Left ventricle myocardium inferior (tissue), 1 donor: ENCODE results near the gene PRKD2. TPM values are rescaled to one million over a fixed set of nuclear protein-coding genes. Genes with fewer than 3 reads are reported as not detected.

Source experiments
- DNase-seq: peaks from one replicate; pipeline ENCODE4 v3.0.0-alpha.2; 2020
- H3K27ac ChIP-seq: fragments of 200-600 bp; replicated peaks from 2 replicates; pipeline ENCODE4 v1.8.0; 2021
- H3K27me3 ChIP-seq: fragments of 200-600 bp; 2 replicates; pipeline ENCODE4 v1.8.0; 2021; ENCODE audit warnings: low read depth
- H3K36me3 ChIP-seq: fragments of 200-600 bp; 2 replicates; pipeline ENCODE4 v1.8.0; 2021
- H3K4me1 ChIP-seq: fragments of 200-600 bp; 2 replicates; pipeline ENCODE4 v1.8.0; 2021
- H3K4me3 ChIP-seq: fragments of 200-600 bp; 2 replicates; pipeline ENCODE4 v1.8.0; 2021; ENCODE audit warnings: mild to moderate bottlenecking, moderate library complexity
- H3K9me3 ChIP-seq: fragments of 200-600 bp; replicated peaks from 2 replicates; pipeline ENCODE4 v1.8.0; 2021
- intact Hi-C: fragments of 100-400 bp; cut with micrococcal nuclease; formaldehyde crosslinking; loops from one replicate; pipeline ENCODE4 v1.11.0; 2022
- total RNA-seq: library from RNA; stranded (reverse); fragmentation: NEBNext Ultra II Directional; extraction: Animal tissue kit (Norgen Biotek cat#: 25700); gene quantifications from one replicate; pipeline ENCODE4 v1.2.1, GENCODE V29; 2021
- TF ChIP-seq, protein P1 (sequence below): fragments of 200-600 bp; IDR thresholded peaks from 2 replicates; pipeline ENCODE4 v1.8.0; 2021; ENCODE audit warnings: antibody characterized with exemption, mild to moderate bottlenecking, borderline replicate concordance
- donor health status: DM: no; HTN: yes; CAD: no; lungs with severe emphysema.

The PRKD2 gene
- total RNA-seq, 1 donor from 2014 or later = 7.9 TPM

DNA sequence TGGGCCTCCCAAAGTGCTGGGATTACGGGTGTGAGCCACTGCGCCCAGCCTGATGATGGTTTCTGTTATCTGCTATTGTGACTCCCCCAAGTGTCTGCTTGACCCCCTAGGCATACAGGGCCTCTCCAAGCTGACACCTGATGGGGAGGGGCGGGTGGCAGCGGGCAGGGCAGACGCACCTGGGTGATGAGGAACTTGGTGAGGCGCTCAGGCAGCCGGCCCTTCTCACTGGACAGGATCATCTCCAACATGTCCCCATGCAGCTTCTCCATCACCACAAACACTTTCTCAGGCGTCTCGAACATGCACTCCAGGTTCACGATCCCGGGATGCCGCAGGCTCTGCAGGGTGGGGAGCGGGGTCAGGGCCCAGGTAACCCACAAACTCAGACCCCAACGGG, 27.6 kb downstream of the PRKD2 start:
- Histone ChIP-seq H3K27me3 (no peaks in the 10 kb centered on the region), H3K4me1 (no peaks in the 10 kb centered on the region), H3K36me3 (peaks cover 98% of the 10 kb centered on the region), H3K27ac (no peak overlapping the region), H3K9me3 (no peaks in the 10 kb centered on the region), H3K4me3 (no peak overlapping the region)
- intact Hi-C loops = no loop called here
- no peak for DNase-seq
- TF ChIP-seq, protein P1, sequence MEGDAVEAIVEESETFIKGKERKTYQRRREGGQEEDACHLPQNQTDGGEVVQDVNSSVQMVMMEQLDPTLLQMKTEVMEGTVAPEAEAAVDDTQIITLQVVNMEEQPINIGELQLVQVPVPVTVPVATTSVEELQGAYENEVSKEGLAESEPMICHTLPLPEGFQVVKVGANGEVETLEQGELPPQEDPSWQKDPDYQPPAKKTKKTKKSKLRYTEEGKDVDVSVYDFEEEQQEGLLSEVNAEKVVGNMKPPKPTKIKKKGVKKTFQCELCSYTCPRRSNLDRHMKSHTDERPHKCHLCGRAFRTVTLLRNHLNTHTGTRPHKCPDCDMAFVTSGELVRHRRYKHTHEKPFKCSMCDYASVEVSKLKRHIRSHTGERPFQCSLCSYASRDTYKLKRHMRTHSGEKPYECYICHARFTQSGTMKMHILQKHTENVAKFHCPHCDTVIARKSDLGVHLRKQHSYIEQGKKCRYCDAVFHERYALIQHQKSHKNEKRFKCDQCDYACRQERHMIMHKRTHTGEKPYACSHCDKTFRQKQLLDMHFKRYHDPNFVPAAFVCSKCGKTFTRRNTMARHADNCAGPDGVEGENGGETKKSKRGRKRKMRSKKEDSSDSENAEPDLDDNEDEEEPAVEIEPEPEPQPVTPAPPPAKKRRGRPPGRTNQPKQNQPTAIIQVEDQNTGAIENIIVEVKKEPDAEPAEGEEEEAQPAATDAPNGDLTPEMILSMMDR = no peak

DNA sequence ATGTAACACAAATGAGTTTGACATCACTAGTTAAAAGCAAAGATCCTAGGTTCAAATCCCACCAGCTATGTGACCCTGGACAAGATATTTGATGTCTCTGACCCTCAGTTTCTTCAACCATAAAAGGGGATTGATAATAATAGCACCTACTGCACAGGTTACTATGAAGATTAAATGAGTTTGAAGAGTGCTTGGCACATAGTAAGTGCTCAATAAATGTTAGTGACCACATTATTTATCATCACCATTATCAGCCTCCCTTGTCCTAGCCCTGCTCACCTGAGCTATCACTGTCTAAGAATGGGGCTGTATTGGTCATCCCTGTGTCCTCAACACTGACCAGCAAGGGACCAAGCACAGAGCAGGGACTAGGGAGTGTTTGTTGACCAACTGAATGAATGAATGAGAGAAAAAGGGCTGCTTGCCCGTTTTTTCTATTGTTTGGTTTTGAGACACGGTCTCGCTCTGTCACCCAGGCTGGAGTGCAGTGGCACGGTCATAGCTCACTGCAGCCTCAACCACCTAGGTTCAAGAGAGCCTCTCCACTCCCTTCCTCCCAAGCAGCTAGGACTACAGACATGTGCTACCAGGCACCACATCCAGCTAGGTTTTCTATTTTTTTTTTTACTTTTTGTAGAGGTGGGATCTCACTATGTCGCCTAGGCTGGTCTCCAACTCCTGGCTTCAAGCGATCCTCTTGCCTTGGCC, 29.3 kb downstream of the PRKD2 start:
- no peaks in the 10 kb centered on the region for H3K9me3 ChIP-seq
- no peaks in the 10 kb centered on the region for H3K27me3 ChIP-seq
- no peak for DNase-seq
- intact Hi-C loops = no loop called here
- no peak overlapping the region for H3K4me3 ChIP-seq
- no peak overlapping the region for H3K27ac ChIP-seq
- peaks cover 97% of the 10 kb centered on the region for H3K36me3 ChIP-seq
- H3K4me1 ChIP-seq = no peaks in the 10 kb centered on the region
- TF ChIP-seq, protein P1 = no peak

DNA sequence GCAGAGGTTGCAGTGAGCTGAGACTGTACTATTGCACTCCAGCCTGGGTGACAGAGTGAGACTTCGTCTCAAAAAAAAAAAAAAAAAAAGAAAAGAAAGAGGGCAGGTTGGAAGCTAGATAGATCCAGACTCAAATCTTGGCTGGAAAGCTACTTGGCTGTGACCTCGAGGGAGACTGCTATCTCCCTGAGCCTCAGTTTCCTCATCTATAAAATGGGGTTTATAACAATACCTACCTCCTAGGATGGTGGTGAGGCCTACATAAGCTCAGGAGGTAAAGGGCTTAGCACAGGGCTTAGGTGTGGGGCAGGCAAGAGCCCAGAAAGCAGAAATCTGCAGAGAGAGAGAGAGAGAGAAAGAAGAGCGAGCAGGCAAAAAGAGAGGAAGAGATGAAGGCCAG, 31.7 kb downstream of the PRKD2 start:
- Histone ChIP-seq H3K27ac (no peak overlapping the region), H3K4me3 (no peak overlapping the region), H3K4me1 (no peaks in the 10 kb centered on the region), H3K9me3 (no peaks in the 10 kb centered on the region), H3K27me3 (no peaks in the 10 kb centered on the region), H3K36me3 (peaks cover 97% of the 10 kb centered on the region)
- DNase-seq = no peak
- TF ChIP-seq, protein P1 = no peak
- intact Hi-C loops = no loop called here

DNA sequence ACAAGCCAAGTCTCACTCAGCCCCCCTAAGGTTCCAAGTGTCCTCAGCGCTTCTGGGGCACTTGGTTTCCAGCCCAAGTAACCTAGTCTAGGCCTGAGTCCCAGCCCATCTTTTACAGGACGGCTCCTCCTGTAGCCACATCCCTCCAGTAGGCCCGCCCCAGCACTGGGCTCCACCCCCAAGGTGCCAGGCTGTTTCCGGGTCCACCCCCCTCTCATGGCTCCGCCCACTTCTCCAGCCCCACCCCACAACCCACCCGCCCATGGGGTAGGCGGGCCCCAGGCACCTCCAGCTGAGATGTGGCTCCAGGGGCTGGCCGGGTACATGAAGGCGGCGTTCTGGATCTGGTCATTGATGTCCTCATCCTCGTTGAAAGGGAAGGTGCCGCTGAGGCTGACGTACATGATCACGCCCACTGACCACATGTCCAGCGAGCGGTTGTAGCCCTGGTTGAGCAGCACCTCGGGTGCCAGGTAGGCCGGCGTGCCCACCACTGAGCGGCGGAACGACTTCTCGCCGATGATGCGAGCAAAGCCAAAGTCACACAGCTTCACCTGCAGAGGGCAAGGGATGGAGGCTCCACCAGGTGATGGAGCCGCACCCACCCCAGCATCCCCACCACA, 38.7 kb downstream of the PRKD2 start:
- no peak for DNase-seq
- Histone ChIP-seq H3K9me3 (no peaks in the 10 kb centered on the region), H3K36me3 (peaks cover 81% of the 10 kb centered on the region), H3K4me1 (no peaks in the 10 kb centered on the region), H3K27me3 (no peaks in the 10 kb centered on the region), H3K27ac (no peak overlapping the region), H3K4me3 (no peak overlapping the region)
- intact Hi-C loops = no loop called here
- TF ChIP-seq, protein P1 = no peak

DNA sequence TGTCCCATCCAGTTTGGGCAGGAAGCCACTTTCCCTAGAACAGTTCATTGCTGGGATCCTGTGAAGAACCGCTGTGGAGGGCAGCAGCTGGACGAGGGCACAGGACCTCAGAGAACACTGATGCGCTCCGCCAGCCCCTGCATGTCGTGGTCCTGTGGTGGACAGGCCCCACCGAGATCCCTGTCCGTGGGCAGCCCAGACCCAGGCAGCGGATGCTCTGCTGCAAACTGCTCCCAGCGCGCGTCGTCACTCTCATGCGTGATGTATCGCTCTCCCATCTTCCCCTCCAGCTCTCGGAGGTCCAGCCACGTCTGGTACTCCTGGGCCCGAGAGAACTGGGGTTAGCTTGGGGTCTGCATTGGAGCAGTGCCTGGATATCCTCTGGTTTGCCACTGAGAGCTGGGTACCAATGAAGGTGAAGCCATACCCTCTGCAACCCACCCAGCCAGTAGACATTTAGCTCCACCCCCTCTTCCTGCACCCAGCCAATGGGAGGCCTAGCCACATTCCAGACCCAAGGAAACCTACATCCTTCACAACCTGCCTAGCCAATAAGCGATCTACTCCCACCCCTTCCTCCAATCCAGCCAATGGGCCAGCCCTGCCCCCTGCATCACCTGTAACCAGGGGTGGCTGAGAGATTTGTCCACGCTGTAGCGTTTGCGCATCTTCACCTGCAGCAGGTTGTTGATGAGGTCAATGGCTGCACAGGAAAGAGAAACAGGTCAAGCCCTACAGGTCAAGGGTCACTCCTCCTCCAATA, 42.3 kb downstream of the PRKD2 start:
- H3K4me1 ChIP-seq = no peaks in the 10 kb centered on the region
- H3K27ac ChIP-seq = no peak overlapping the region
- intact Hi-C loops = no loop called here
- H3K36me3 ChIP-seq = peaks cover 52% of the 10 kb centered on the region
- no peaks in the 10 kb centered on the region for H3K27me3 ChIP-seq
- DNase-seq = no peak
- H3K4me3 ChIP-seq = no peak overlapping the region
- TF ChIP-seq, protein P1 = no peak
- no peaks in the 10 kb centered on the region for H3K9me3 ChIP-seq
